NCI-H1694 (cell line): ENCODE results near the gene DNAAF5.
A peak's percentile ranks its signal among the peaks of the same experiment; 100 is the strongest.
"Not testable (repeated sequence)": the region's sequence is repeated elsewhere in the genome, so short reads cannot be mapped to it uniquely, and the experiment has no call there.

Source experiments
- DNase-seq: peaks from one replicate; lab custom pipeline; 2025; lab: John Stamatoyannopoulos, UW

DNAAF5 gene

GRCh38 chr7:782718-783449 lies 56.4 kb downstream of the DNAAF5 start:
- DNase-seq = no peak

- DNase-seq = no peak
Measured at GRCh38 chr7:783556-784490, 57.3 kb downstream of the DNAAF5 start.

GRCh38 chr7:784971-785370 lies 58.5 kb downstream of the DNAAF5 start:
- no peak for DNase-seq

- no peak for DNase-seq
Measured at GRCh38 chr7:785416-785815, 58.9 kb downstream of the DNAAF5 start.

GRCh38 chr7:786472-787255 lies 60.2 kb downstream of the DNAAF5 start:
- DNase-seq = peak; percentile 73

GRCh38 chr7:787332-788240 lies 61.1 kb downstream of the DNAAF5 start:
- DNase-seq = no peak

GRCh38 chr7:791519-791918 lies 65.0 kb downstream of the DNAAF5 start:
- no peak for DNase-seq

GRCh38 chr7:794207-794606 lies 67.7 kb downstream of the DNAAF5 start:
- no peak for DNase-seq

GRCh38 chr7:794671-795329 lies 68.3 kb downstream of the DNAAF5 start:
- DNase-seq = no peak

GRCh38 chr7:796434-797169 lies 70.1 kb downstream of the DNAAF5 start:
- DNase-seq = not testable (repeated sequence)

- DNase-seq = no peak
Measured at GRCh38 chr7:798921-799470, 72.5 kb downstream of the DNAAF5 start.

GRCh38 chr7:800692-801091 lies 74.2 kb downstream of the DNAAF5 start:
- no peak for DNase-seq

GRCh38 chr7:801351-801750 lies 74.9 kb downstream of the DNAAF5 start:
- not testable (repeated sequence) for DNase-seq

- no peak for DNase-seq
Measured at GRCh38 chr7:801940-802381, 75.5 kb downstream of the DNAAF5 start.

- DNase-seq = no peak
Measured at GRCh38 chr7:802500-803242, 76.2 kb downstream of the DNAAF5 start.

- no peak for DNase-seq
Measured at GRCh38 chr7:803243-803635, 76.7 kb downstream of the DNAAF5 start.

- DNase-seq = not testable (repeated sequence)
Measured at GRCh38 chr7:803796-804195, 77.3 kb downstream of the DNAAF5 start.

- no peak for DNase-seq
Measured at GRCh38 chr7:805261-805660, 78.8 kb downstream of the DNAAF5 start.
